Ascending aorta (tissue), 2 donors: ENCODE results near the gene HSFX3. TPM values are rescaled to one million over a fixed set of nuclear protein-coding genes. Genes with fewer than 3 reads are reported as not detected.
"Not testable (repeated sequence)": the region's sequence is repeated elsewhere in the genome, so short reads cannot be mapped to it uniquely, and the experiment has no call there.

Experiments
- DNase-seq, 2 donors: peaks; one replicate each; pipeline ENCODE4 v3.0.0-alpha.2; 2019; ENCODE audit warnings: low spot score in 2 of 2
- H3K27ac ChIP-seq, 2 donors: fragments of 200-600 bp; sonication (generic); one replicate each; pipeline ENCODE4 v1.5.1; 2016 to 2017; ENCODE audit warnings: mild to moderate bottlenecking in 1 of 2
- H3K27me3 ChIP-seq: fragments of 200-600 bp; sonication (generic); one replicate; pipeline ENCODE4 v1.5.1; 2017
- H3K36me3 ChIP-seq, 2 donors: fragments of 200-600 bp; sonication (generic); one replicate each; pipeline ENCODE4 v1.5.1; 2016
- H3K4me1 ChIP-seq, 2 donors: fragments of 200-600 bp; sonication (generic); one replicate each; pipeline ENCODE4 v1.5.1; 2016 to 2017; ENCODE audit warnings: mild to moderate bottlenecking in 1 of 2
- H3K4me3 ChIP-seq, 2 donors: fragments of 200-600 bp; sonication (generic); one replicate each; pipeline ENCODE4 v1.5.1; 2016 to 2017; ENCODE audit warnings: mild to moderate bottlenecking in 1 of 2
- H3K9me3 ChIP-seq, 2 donors: fragments of 200-600 bp; sonication (generic); one replicate each; pipeline ENCODE4 v1.5.1; 2016
- intact Hi-C: fragments of 100-400 bp; cut with DNase I; formaldehyde crosslinking; loops from one replicate; pipeline ENCODE4 v1.15.1; 2023
- total RNA-seq: library from RNA; depleted of rRNA; stranded (reverse); fragments of >200 nt; gene quantifications from one replicate; pipeline ENCODE4 v1.1.0, GENCODE V29; 2016
- TF ChIP-seq, protein P1 (sequence below), 3 experiments: fragments of 200-600 bp in 2 of 3; fragments of 450-650 bp in 1 of 3; sonication (generic) in 2 of 3; IDR thresholded peaks; one replicate each; pipeline ENCODE4 v1.5.1; 2016 to 2019; ENCODE audit warnings: antibody characterized with exemption in 3 of 3, mild to moderate bottlenecking in 1 of 3, moderate library complexity in 1 of 3

Gene HSFX3, protein sequence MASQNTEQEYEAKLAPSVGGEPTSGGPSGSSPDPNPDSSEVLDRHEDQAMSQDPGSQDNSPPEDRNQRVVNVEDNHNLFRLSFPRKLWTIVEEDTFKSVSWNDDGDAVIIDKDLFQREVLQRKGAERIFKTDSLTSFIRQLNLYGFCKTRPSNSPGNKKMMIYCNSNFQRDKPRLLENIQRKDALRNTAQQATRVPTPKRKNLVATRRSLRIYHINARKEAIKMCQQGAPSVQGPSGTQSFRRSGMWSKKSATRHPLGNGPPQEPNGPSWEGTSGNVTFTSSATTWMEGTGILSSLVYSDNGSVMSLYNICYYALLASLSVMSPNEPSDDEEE
- not detected for total RNA-seq

DNA sequence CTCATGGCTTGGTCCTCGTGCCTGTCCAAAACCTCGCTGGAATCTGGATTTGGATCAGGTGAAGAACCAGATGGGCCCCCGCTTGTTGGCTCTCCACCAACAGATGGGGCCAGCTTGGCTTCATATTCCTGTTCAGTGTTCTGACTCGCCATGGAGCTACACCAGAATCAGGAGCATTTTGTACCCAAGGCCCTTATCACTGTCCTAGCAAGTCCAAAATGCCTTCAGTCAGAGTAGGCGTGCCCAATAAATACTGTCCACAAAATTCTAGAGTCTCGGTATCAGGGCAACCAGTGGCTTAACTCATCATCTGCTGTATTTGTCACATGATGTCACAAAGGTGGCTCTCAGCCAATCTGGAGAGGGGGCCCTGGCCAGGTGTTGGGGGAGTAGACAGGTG is at the start of gene HSFX3:
TSS of gene HSFX3 (minus strand) at position 224 of the 400 bp plus-strand sequence. CDS start at position 152, 72 bp downstream.
- intact Hi-C loops, H3K9me3 ChIP-seq: not testable (repeated sequence)

DNA sequence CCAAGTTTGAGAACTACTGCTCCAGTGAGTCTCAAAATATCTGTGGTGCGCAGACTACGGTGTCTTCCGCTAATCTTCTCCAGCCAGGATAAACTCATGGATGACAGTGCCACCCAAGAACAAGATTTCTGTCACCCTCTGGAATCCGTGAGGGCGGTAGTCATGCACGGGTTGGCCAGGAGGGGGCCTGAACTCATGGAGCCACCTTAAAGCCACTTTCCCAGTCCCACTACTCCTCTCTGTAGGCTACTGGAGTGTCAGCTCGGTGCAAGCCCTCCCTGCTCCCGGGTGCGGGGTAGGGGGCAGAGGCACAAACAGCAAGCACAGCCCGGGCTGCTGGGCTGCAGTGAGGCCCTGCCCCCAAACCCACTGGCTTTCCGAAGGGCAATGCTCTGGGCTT is 48.9 kb upstream of the HSFX3 start:
- H3K4me3 ChIP-seq, H3K36me3 ChIP-seq, H3K4me1 ChIP-seq, H3K9me3 ChIP-seq, intact Hi-C loops, DNase-seq, H3K27me3 ChIP-seq, H3K27ac ChIP-seq: not testable (repeated sequence)

More for the DNA sequence above, at the start of gene HSFX3:
- not testable (repeated sequence) for DNase-seq, H3K27ac ChIP-seq, H3K4me1 ChIP-seq, H3K4me3 ChIP-seq, H3K36me3 ChIP-seq, H3K27me3 ChIP-seq

DNA sequence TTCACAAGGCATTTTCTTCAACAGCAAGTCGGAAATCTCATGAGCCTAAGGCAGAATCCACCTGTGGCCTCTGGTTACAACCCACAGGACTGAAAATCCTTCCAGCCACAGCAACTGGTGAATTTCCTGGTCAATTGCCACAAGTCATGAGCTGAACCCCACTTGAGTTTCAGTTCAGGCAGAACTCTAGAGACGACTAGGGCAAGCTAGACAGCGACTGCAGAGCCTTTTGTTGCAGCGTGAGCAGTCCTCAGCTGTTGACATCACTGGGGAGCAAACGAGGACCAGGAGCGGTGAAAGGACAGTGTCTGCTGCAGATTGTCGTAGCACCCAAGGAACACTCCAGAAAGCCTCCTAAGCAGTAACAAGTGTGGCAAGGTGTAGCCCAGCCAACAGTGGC is 46.2 kb upstream of the HSFX3 start:
- H3K9me3 ChIP-seq, H3K4me1 ChIP-seq, H3K4me3 ChIP-seq, H3K36me3 ChIP-seq, H3K27ac ChIP-seq, H3K27me3 ChIP-seq, intact Hi-C loops, DNase-seq: not testable (repeated sequence)

DNA sequence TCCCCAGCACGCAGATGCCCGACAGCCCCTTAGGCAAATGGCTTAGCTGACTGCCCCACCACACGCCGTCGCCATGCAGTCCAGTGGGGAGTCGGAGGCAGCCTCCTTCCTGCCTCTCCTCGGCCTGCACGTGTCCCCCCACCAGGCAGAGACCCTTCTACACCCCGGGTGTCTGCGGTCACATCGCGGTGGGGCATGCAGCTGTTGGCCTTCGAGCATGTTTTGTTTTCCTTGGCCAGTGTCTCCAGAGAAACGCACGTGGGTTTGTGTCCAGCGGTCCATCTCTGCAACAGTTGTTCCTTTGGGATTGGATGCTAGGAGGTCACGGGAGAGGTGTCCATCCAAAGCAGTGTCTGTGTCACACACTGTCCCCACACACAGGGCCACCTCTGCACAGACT is 45.5 kb upstream of the HSFX3 start, which contains the start of gene HSFX2:
TSS of gene HSFX2 (minus strand) at position 101 of the 400 bp plus-strand sequence. CDS start 614 bp downstream, outside the sequence.
- intact Hi-C loops, H3K9me3 ChIP-seq, H3K27me3 ChIP-seq, H3K4me3 ChIP-seq, H3K4me1 ChIP-seq, H3K27ac ChIP-seq, H3K36me3 ChIP-seq, DNase-seq: not testable (repeated sequence)

DNA sequence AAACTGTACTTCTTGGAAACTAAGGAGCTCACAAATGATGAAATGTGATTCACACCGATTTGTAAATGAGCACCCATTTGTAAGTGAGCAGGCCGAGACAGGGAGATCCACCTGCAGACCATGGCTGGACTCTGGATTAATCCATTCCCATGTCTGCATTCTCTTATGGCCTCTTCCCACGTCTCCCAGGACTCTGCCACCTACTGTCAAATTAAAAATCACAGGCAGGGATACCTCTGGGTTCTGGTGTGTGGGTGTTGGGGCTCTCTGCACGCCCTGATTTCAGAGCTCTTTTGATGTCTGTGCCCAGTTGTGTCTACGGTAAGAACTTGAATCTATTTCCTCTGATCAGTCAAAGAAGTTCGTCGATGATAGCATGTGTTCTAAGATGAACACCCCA is 41.3 kb upstream of the HSFX3 start:
- intact Hi-C loops: not testable (repeated sequence)

DNA sequence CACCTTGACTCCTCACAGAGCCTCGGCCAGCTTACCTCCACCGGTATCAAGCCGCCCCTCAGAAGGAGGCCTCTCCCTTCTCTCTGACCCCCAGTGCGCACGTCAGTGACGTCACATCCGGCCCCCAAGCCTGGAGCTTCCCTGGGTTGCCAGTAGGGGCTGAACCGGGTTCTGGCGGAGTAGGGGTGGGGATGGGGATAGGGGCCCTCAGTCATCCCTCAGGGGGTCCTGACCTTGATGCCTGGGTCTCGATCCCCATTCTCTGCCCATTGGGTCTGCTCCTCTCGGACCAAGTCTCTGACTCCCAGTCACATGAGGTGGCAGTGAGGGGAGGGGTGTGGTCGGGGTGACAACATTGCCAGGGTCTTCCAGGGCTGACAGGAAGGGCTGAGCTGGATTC is 37.6 kb upstream of the HSFX3 start, which contains the start of gene MAGEA9B:
TSS of gene MAGEA9B (minus strand) at position 101 of the 400 bp plus-strand sequence. CDS start 4,280 bp downstream, outside the sequence.
- intact Hi-C loops, H3K27ac ChIP-seq, H3K4me1 ChIP-seq, H3K27me3 ChIP-seq, DNase-seq, H3K36me3 ChIP-seq, H3K9me3 ChIP-seq, H3K4me3 ChIP-seq: not testable (repeated sequence)

More for the DNA sequence above, 41.3 kb upstream of the HSFX3 start:
- H3K27me3 ChIP-seq, H3K4me1 ChIP-seq, H3K27ac ChIP-seq, H3K36me3 ChIP-seq, H3K4me3 ChIP-seq, H3K9me3 ChIP-seq, DNase-seq: not testable (repeated sequence)

DNA sequence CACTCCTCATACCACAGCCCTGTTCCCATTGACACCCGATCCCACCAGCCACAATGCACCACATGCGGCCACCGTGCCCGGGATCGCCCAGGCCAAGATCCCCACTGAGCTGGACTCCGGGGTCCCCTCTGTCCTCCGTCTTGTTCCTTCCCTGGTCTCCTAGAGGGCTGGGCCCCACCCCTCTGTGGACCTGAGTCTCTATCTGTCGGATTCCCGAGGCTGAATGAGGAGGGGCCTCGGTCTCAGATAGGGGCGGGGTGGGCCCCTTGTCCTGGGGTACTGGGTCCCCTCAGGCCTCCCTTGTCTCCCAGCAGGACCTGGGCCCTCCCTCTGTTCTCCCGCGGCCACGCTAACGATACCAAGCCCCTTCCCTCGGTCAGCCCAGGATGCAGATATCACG is 35.9 kb upstream of the HSFX3 start:
- H3K36me3 ChIP-seq, H3K4me1 ChIP-seq, DNase-seq, H3K27ac ChIP-seq, H3K27me3 ChIP-seq, H3K4me3 ChIP-seq, H3K9me3 ChIP-seq, intact Hi-C loops: not testable (repeated sequence)

DNA sequence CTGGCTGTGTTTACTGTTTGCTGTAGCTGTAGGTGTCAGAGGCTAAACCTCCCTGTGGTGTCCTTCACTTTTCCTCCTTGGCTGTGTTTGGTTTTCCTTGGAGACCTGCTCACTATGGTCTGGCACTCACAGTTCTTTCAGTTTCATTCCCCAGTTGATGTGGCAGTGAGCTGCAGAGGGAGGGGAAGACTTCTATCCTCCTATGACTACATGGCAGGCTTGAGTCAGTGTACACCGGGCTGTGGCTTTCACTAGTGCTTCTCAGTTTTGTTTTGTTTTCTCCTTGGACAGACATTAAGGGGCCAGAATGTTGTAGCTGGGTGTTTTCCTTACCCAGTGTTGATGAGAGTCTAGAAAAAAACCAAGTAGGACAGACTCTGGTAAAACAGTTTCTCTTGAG is 23.7 kb upstream of the HSFX3 start:
- H3K36me3 ChIP-seq, H3K27me3 ChIP-seq, H3K27ac ChIP-seq, intact Hi-C loops, H3K9me3 ChIP-seq, H3K4me1 ChIP-seq, DNase-seq, H3K4me3 ChIP-seq: not testable (repeated sequence)

DNA sequence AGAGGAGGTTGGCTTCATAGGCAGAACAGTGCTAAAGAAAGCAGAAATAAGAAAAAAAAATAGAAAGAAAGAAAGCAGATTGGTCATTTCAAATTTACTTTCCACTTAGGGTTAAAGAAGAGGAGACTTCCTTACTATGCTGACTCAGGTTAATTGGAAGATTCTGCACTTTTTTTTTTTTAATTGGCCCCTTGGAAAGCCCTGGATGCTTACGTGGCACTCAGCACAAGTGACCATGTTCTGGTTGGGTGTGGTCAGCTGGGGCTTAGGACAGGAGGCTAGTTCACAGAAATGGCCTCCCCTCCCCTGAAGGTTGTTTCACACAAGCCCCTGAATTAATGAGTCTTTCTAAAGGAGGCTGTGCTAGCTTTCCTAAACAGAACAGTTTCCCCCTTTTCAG is 23.0 kb upstream of the HSFX3 start:
- Histone ChIP-seq H3K4me1 (peaks cover 0 to 6% of the 10 kb centered on the region in 2 donors), H3K9me3 (no peaks in the 10 kb centered on the region), H3K27ac (no peak overlapping the region), H3K4me3 (no peak overlapping the region), H3K27me3 (no peaks in the 10 kb centered on the region), H3K36me3 (no peaks in the 10 kb centered on the region)
- no peak for DNase-seq
- TF ChIP-seq, protein P1, sequence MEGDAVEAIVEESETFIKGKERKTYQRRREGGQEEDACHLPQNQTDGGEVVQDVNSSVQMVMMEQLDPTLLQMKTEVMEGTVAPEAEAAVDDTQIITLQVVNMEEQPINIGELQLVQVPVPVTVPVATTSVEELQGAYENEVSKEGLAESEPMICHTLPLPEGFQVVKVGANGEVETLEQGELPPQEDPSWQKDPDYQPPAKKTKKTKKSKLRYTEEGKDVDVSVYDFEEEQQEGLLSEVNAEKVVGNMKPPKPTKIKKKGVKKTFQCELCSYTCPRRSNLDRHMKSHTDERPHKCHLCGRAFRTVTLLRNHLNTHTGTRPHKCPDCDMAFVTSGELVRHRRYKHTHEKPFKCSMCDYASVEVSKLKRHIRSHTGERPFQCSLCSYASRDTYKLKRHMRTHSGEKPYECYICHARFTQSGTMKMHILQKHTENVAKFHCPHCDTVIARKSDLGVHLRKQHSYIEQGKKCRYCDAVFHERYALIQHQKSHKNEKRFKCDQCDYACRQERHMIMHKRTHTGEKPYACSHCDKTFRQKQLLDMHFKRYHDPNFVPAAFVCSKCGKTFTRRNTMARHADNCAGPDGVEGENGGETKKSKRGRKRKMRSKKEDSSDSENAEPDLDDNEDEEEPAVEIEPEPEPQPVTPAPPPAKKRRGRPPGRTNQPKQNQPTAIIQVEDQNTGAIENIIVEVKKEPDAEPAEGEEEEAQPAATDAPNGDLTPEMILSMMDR (IDR thresholded peaks at IDR 0.05): no peak
- intact Hi-C loops: no loop called here

DNA sequence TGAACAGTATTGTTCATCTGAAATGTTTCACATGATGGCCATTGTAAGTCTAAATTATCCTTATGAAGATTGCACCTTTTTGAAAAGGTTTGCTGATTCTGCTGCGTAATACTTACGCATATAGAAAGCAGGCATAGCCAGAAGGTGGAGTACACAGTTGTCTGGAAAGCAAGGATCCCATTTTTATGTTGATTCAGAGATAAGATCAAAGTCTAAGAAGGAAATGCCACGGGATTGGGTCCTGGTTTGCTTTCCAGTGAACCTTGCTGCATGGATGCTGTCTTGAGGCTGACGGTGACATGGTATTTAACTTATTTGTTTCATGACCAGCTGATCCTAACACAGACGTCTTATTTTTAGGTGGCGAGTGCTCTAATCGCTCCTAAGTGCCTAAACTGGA is 22.0 kb upstream of the HSFX3 start:
- H3K9me3 ChIP-seq: no peaks in the 10 kb centered on the region
- H3K36me3 ChIP-seq: no peaks in the 10 kb centered on the region
- H3K27ac ChIP-seq: no peak overlapping the region
- H3K4me1 ChIP-seq: peaks cover 0 to 6% of the 10 kb centered on the region in 2 donors
- TF ChIP-seq, protein P1 (IDR thresholded peaks at IDR 0.05): no peak
- H3K4me3 ChIP-seq: no peak overlapping the region
- intact Hi-C loops: no loop called here
- no peak for DNase-seq
- H3K27me3 ChIP-seq: no peaks in the 10 kb centered on the region
